Dendritic cell treated with granulocyte-macrophage colony-stimulating factor and Interleukin-4, amounts not matched to agents 40 ng/mL and 50 ng/mL, for 4 days (primary cell): ENCODE results near the gene STPG2.

ENCODE experiments used
- H3K27ac Mint-ChIP-seq: one replicate; pipeline ENCODE4 v1.8.0; 2022; ENCODE audit warnings: mild to moderate bottlenecking, mixed read lengths
- H3K27me3 Mint-ChIP-seq: one replicate; pipeline ENCODE4 v1.8.0; 2022; ENCODE audit warnings: mild to moderate bottlenecking, mixed read lengths
- H3K36me3 Mint-ChIP-seq: one replicate; pipeline ENCODE4 v1.8.0; 2022; ENCODE audit warnings: low read depth, mixed read lengths
- H3K4me1 Mint-ChIP-seq: one replicate; pipeline ENCODE4 v1.8.0; 2022; ENCODE audit warnings: low read depth, mixed read lengths
- H3K4me3 Mint-ChIP-seq: one replicate; pipeline ENCODE4 v1.8.0; 2022; ENCODE audit warnings: mild to moderate bottlenecking, moderate library complexity, mixed read lengths
- H3K9me3 Mint-ChIP-seq: one replicate; pipeline ENCODE4 v1.8.0; 2022; ENCODE audit warnings: mixed read lengths
- intact Hi-C: fragments of 100-400 bp; cut with micrococcal nuclease; formaldehyde crosslinking; loops from one replicate; pipeline ENCODE4 v1.15.0; 2022

The STPG2 gene

GRCh38 chr4:98143001-98143899 is at the start of gene STPG2:
STPG2 (minus strand) TSS chr4:98143476.
- intact Hi-C loops: loop anchor here (1.0 to 10.0 kb wide), 4 partner anchors 119 to 1422 kb away; partner anchors contain the start of genes ADH5 and TRMT10A
- peak within 1 kb of the TSS; percentile 92 for H3K27ac Mint-ChIP-seq
- H3K9me3 Mint-ChIP-seq: no peaks in the 10 kb centered on the region
- H3K4me3 Mint-ChIP-seq: peak within 1 kb of the TSS; percentile 78
- H3K27me3 Mint-ChIP-seq: peaks cover 5% of the 10 kb centered on the region
- peaks cover 20% of the 10 kb centered on the region for H3K36me3 Mint-ChIP-seq
- H3K4me1 Mint-ChIP-seq: peaks cover 11% of the 10 kb centered on the region

GRCh38 chr4:98185279-98185678 is 42.0 kb upstream of the STPG2 start:
- Mint-ChIP-seq H3K9me3 (no peaks in the 10 kb centered on the region), H3K27ac (no peak overlapping the region), H3K27me3 (no peaks in the 10 kb centered on the region), H3K4me3 (no peak overlapping the region), H3K36me3 (no peaks in the 10 kb centered on the region), H3K4me1 (no peaks in the 10 kb centered on the region)
- intact Hi-C loops: no loop called here

DNA sequence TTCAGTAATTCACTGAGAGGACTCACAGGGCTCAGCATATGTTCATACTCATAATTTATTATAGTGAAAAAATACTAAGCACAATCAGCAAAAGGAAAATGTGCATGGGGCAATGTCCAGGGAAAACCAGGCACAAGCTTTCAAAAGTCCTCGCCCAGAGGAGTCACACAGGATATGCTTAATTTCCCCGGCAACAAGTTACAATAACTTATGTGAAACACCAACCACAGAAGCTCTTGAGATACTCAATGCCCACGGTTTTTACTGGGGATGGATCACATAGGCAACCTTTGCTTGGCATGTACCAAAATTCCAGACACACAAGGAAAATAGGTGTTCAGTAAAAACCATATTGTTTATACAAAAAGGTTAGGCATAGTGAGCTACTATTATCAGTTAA is 38.5 kb upstream of the STPG2 start:
- Mint-ChIP-seq H3K4me1 (no peaks in the 10 kb centered on the region), H3K4me3 (no peak overlapping the region), H3K27ac (no peak overlapping the region), H3K27me3 (no peaks in the 10 kb centered on the region), H3K36me3 (no peaks in the 10 kb centered on the region), H3K9me3 (no peaks in the 10 kb centered on the region)
- intact Hi-C loops: no loop called here

GRCh38 chr4:98179951-98180350 is 36.7 kb upstream of the STPG2 start:
- no peaks in the 10 kb centered on the region for H3K9me3 Mint-ChIP-seq
- H3K27ac Mint-ChIP-seq: no peak overlapping the region
- H3K4me3 Mint-ChIP-seq: no peak overlapping the region
- intact Hi-C loops: no loop called here
- no peaks in the 10 kb centered on the region for H3K36me3 Mint-ChIP-seq
- H3K27me3 Mint-ChIP-seq: no peaks in the 10 kb centered on the region
- H3K4me1 Mint-ChIP-seq: no peaks in the 10 kb centered on the region

GRCh38 chr4:98176531-98176930 is 33.3 kb upstream of the STPG2 start:
- no peak overlapping the region for H3K27ac Mint-ChIP-seq
- no peaks in the 10 kb centered on the region for H3K36me3 Mint-ChIP-seq
- H3K9me3 Mint-ChIP-seq: no peaks in the 10 kb centered on the region
- H3K4me1 Mint-ChIP-seq: no peaks in the 10 kb centered on the region
- no peaks in the 10 kb centered on the region for H3K27me3 Mint-ChIP-seq
- intact Hi-C loops: no loop called here
- no peak overlapping the region for H3K4me3 Mint-ChIP-seq

- Mint-ChIP-seq H3K27me3 (no peaks in the 10 kb centered on the region), H3K4me1 (no peaks in the 10 kb centered on the region), H3K9me3 (peaks cover 1% of the 10 kb centered on the region), H3K36me3 (no peaks in the 10 kb centered on the region), H3K4me3 (no peak overlapping the region), H3K27ac (no peak overlapping the region)
- intact Hi-C loops: no loop called here
These were observed 26.8 kb upstream of the STPG2 start for GRCh38 chr4:98170035-98170434.

DNA sequence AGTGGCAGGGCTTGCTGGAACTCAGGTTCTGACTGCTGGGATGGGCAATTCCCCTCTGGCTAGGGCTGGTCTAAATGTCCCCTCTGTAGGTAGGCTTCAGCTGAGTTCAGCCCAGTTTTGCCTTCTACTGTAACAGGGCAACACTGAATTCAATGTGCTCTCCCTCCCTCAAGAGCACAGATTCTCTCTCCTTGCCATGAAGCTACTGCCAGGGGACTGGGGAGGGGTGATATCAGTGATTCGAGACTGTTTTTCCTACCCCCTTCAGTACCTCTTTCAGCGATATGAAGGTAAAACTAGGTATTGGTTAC is 23.4 kb upstream of the STPG2 start:
- Mint-ChIP-seq H3K9me3 (peaks cover 15% of the 10 kb centered on the region), H3K36me3 (no peaks in the 10 kb centered on the region), H3K27ac (no peak overlapping the region), H3K4me1 (no peaks in the 10 kb centered on the region), H3K27me3 (no peaks in the 10 kb centered on the region), H3K4me3 (no peak overlapping the region)
- intact Hi-C loops: no loop called here

DNA sequence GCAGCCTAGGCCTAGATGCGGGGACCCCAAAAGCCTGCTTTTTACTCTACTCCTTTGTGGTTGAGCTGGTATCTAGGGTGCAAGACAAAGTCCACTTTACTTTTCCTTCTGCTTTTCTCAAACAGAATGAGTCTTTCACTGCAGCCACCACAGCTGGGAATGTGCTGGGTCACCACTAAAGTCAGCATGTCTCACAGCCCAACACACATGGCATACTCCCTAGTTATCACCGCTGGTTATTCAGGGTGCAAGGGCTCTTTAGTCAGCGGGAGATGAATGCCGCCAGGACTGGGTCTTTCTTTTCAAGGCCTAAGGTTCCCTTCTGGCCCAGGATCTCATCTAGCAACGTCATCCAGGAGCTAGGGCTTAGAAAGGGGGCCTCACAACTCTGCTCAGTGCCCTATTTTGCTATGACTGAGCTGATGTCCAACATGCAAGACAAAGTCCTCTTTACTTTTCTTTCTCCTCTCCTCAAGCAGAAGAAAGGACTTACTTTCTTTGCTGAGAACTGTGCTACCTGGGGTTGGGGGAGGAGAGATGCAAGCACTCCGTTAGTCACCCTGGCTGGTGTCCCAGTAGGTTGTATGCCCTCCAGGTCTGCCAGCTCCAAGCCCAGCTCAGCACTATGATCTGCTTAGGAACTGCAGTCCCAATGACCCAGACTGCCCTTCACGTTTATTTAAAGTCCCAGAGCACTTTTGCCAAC is 22.9 kb upstream of the STPG2 start:
- Mint-ChIP-seq H3K36me3 (no peaks in the 10 kb centered on the region), H3K27me3 (no peaks in the 10 kb centered on the region), H3K4me3 (no peak overlapping the region), H3K27ac (no peak overlapping the region), H3K9me3 (peaks cover 15% of the 10 kb centered on the region), H3K4me1 (no peaks in the 10 kb centered on the region)
- intact Hi-C loops: no loop called here

- Mint-ChIP-seq H3K27ac (no peak overlapping the region), H3K9me3 (peaks cover 15% of the 10 kb centered on the region), H3K4me1 (no peaks in the 10 kb centered on the region), H3K4me3 (no peak overlapping the region), H3K36me3 (no peaks in the 10 kb centered on the region), H3K27me3 (no peaks in the 10 kb centered on the region)
- intact Hi-C loops: no loop called here
These were observed 19.4 kb upstream of the STPG2 start for GRCh38 chr4:98162696-98163095.

GRCh38 chr4:98151145-98151924 is 8.1 kb upstream of the STPG2 start:
- no peaks in the 10 kb centered on the region for H3K36me3 Mint-ChIP-seq
- no peak overlapping the region for H3K27ac Mint-ChIP-seq
- peaks cover 5% of the 10 kb centered on the region for H3K4me1 Mint-ChIP-seq
- no peak overlapping the region for H3K4me3 Mint-ChIP-seq
- H3K9me3 Mint-ChIP-seq: no peaks in the 10 kb centered on the region
- intact Hi-C loops: loop anchor here (2.0 to 10.0 kb wide), 4 partner anchors 293 to 1253 kb away; no protein-coding TSS in a partner anchor
- H3K27me3 Mint-ChIP-seq: peaks cover 1% of the 10 kb centered on the region

DNA sequence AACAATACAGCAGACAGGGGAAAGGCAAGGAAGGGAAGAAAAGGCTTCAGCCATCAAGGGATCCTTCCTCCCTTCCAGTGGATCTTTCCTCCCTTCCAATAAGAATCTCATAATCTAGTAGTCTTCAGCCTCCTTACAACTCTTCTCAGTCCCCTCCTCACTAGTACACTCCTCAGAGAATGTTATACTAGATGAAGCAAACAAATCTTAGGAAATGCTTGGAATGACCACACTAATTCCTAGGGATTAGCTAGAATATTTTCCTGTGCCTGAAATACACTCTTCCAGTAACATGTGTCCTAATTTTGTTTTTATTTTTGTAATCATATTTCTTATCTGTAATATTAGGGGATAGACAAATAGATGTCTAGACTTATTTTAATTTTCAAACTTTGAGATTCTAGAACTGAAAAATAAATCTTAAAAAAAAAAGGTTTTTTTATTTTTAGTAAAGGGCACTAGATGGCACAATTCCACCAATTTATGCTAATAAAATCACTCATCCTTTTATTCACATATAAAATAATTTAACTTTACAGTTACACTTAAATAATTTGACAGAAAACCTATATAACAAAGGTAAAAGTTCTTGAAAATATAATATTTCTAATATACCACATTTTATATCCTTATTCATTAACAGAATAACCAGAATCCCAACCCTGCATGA is 7.0 kb upstream of the STPG2 start:
- no peak overlapping the region for H3K27ac Mint-ChIP-seq
- H3K27me3 Mint-ChIP-seq: peaks cover 1% of the 10 kb centered on the region
- H3K9me3 Mint-ChIP-seq: no peaks in the 10 kb centered on the region
- no peaks in the 10 kb centered on the region for H3K36me3 Mint-ChIP-seq
- intact Hi-C loops: loop anchor here (2.0 to 10.0 kb wide), 4 partner anchors 295 to 1255 kb away; no protein-coding TSS in a partner anchor
- peaks cover 5% of the 10 kb centered on the region for H3K4me1 Mint-ChIP-seq
- H3K4me3 Mint-ChIP-seq: no peak overlapping the region

GRCh38 chr4:98148856-98149255 is 5.6 kb upstream of the STPG2 start:
- no peaks in the 10 kb centered on the region for H3K9me3 Mint-ChIP-seq
- intact Hi-C loops: loop anchor here (10.0 kb wide), 2 partner anchors 936 to 1416 kb away; partner anchors contain the start of genes ADH5 and TRMT10A
- no peak overlapping the region for H3K27ac Mint-ChIP-seq
- peaks cover 1% of the 10 kb centered on the region for H3K27me3 Mint-ChIP-seq
- H3K4me3 Mint-ChIP-seq: no peak overlapping the region
- H3K4me1 Mint-ChIP-seq: peaks cover 6% of the 10 kb centered on the region
- peaks cover 1% of the 10 kb centered on the region for H3K36me3 Mint-ChIP-seq

GRCh38 chr4:98126141-98126540 is 17.1 kb downstream of the STPG2 start:
- Mint-ChIP-seq H3K27ac (no peak overlapping the region), H3K27me3 (no peaks in the 10 kb centered on the region), H3K9me3 (peaks cover 39% of the 10 kb centered on the region), H3K36me3 (no peaks in the 10 kb centered on the region), H3K4me3 (no peak overlapping the region), H3K4me1 (no peaks in the 10 kb centered on the region)
- intact Hi-C loops: no loop called here
